ENCODE measurements around the gene IL31RA.

The IL31RA gene

DNA sequence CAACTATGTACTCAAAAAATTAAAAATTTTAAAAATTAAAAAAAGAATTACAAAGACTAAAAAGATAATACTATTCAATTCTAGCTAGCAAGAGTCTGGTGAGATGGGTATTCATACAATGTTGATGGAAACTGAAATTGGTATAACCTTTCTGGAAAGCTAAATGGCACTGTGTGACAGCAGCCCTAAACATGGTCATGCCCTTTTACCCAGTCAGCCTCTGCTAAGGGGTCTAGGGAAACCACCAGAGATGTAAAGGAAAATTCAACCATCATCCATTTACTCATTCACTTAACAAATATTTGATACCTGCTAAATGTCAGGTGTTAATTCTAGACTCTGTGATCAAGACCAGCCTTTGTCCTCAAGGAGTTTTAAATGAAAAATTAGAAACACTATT is 29.3 kb downstream of the IL31RA start:
- H3K4me3 ChIP-seq (ENCODE audit: low read depth, low read length), result no peak overlapping the region
- in situ Hi-C loops (cut with HindIII; ENCODE audit: low sequenced_read_pairs), result no loop called here
- no peak for DNase-seq (ENCODE audit: low read depth, low spot score)
- TF ChIP-seq, protein P1, sequence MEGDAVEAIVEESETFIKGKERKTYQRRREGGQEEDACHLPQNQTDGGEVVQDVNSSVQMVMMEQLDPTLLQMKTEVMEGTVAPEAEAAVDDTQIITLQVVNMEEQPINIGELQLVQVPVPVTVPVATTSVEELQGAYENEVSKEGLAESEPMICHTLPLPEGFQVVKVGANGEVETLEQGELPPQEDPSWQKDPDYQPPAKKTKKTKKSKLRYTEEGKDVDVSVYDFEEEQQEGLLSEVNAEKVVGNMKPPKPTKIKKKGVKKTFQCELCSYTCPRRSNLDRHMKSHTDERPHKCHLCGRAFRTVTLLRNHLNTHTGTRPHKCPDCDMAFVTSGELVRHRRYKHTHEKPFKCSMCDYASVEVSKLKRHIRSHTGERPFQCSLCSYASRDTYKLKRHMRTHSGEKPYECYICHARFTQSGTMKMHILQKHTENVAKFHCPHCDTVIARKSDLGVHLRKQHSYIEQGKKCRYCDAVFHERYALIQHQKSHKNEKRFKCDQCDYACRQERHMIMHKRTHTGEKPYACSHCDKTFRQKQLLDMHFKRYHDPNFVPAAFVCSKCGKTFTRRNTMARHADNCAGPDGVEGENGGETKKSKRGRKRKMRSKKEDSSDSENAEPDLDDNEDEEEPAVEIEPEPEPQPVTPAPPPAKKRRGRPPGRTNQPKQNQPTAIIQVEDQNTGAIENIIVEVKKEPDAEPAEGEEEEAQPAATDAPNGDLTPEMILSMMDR (IDR thresholded peaks at IDR 0.05; ENCODE audit: low read depth, low read length), result no peak

DNA sequence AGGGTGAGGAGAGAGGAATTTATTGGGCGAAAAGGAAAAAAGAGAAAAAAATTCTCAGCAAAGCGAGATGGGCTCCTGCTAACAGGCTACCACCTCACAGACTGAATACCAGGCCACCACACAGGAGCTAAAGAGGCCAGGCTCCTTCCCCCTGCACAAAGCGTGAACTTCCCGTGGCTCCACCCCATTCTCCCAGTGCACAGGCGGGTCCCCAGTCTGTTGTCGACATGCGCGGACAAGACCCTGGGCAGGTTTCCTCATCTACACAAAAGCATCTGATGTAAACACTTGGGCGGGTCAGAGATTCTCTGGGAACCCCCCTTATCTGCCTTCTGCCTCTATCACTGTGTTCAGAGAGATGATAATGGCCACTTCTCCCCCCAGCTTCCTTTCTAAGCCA is 34.2 kb downstream of the IL31RA start:
- DNase-seq (ENCODE audit: low read depth, low spot score), result no peak
- in situ Hi-C loops (cut with HindIII; ENCODE audit: low sequenced_read_pairs), result no loop called here
- H3K4me3 ChIP-seq (ENCODE audit: low read depth, low read length), result no peak overlapping the region
- TF ChIP-seq, protein P1 (IDR thresholded peaks at IDR 0.05; ENCODE audit: low read depth, low read length), result no peak

DNA sequence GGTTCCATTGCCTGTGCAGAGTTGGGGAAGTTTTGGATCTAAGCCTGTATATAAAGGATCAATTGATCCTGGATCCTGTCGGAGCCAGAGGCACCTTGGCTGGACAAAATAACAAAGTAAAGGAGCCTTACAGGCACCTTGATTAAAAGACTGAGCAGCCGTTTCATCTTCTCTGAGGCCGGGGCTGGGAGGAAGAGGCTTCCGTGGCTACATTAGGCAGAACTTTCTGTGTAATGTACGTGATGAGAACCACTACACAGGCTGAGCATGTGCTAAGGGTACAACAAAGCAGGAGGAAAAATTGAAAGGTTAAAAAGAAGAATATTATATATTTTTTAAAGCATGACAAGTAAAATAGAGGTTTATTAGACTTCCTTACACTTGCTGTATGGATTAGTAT is 37.0 kb downstream of the IL31RA start:
- TF ChIP-seq, protein P1 (IDR thresholded peaks at IDR 0.05; ENCODE audit: low read depth, low read length), result no peak
- in situ Hi-C loops (cut with HindIII; ENCODE audit: low sequenced_read_pairs), result no loop called here

DNA sequence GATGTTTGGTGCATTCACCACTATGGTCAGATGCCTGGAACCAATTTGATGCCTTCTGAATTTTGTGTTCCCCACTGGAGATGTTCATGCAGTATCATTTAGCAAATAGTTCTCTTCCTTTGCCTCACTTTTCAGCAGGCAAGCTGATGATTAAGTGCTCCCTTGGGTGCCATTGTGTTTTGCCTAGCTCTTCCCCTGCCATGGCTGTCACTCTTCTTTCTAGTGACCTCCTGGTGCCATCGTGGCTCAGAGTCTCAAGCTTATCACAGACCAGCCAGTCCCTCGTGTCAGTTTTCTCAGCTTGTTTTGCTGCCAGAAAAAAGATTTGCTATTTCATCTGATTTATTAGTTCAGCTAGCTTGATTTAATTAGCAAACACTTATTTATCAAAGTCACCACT is 41.3 kb downstream of the IL31RA start:
- H3K4me3 ChIP-seq (ENCODE audit: low read depth, low read length), result no peak overlapping the region
- no peak for DNase-seq (ENCODE audit: low read depth, low spot score)
- in situ Hi-C loops (cut with HindIII; ENCODE audit: low sequenced_read_pairs), result no loop called here
- TF ChIP-seq, protein P1 (IDR thresholded peaks at IDR 0.05; ENCODE audit: low read depth, low read length), result no peak

More for the DNA sequence above, 37.0 kb downstream of the IL31RA start:
- no peak for DNase-seq (ENCODE audit: low read depth, low spot score)
- no peak overlapping the region for H3K4me3 ChIP-seq (ENCODE audit: low read depth, low read length)

DNA sequence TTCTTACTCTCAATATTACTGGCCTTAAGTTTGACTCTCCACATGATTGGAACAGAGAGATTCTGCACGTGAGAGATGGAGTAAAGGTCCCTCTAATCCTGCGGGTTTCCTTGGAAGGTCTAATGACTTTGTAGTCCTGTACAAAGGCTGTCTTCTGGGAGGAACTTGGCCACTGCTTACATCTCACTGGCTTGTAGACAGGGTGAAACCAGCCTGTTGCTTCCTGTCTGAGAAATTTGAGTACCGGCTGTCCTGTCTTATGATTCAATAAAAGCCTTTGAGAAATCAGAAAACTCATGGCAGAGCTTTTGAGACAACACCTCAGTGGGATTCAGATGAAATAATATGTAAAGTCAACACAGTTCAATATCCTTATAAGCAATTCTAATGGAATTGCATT is 43.0 kb downstream of the IL31RA start:
- no peak overlapping the region for H3K4me3 ChIP-seq (ENCODE audit: low read depth, low read length)
- peak; percentile 16 for DNase-seq (ENCODE audit: low read depth, low spot score)
- TF ChIP-seq, protein P1 (IDR thresholded peaks at IDR 0.05; ENCODE audit: low read depth, low read length), result no peak
- in situ Hi-C loops (cut with HindIII; ENCODE audit: low sequenced_read_pairs), result no loop called here

DNA sequence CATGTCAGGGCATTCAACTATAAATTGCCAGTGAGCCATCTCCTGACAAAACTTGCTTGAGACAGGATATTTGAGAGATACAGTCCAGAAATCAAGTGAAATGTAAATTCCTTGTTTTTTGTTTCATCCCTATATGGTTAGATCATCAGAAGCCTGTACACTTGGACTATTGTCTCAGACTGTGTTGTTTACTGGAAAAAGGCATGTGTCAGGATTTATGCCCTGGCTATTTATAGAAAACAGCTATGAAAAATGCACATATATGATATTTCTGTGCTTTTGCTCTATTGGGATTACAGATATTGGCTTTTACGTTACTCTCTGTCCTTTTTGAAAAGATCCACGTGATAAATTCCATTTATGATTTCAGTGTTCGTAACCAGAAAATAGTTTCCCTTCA is 44.2 kb downstream of the IL31RA start:
- in situ Hi-C loops (cut with HindIII; ENCODE audit: low sequenced_read_pairs), result no loop called here
- DNase-seq (ENCODE audit: low read depth, low spot score), result no peak
- H3K4me3 ChIP-seq (ENCODE audit: low read depth, low read length), result no peak overlapping the region
- TF ChIP-seq, protein P1 (IDR thresholded peaks at IDR 0.05; ENCODE audit: low read depth, low read length), result no peak

DNA sequence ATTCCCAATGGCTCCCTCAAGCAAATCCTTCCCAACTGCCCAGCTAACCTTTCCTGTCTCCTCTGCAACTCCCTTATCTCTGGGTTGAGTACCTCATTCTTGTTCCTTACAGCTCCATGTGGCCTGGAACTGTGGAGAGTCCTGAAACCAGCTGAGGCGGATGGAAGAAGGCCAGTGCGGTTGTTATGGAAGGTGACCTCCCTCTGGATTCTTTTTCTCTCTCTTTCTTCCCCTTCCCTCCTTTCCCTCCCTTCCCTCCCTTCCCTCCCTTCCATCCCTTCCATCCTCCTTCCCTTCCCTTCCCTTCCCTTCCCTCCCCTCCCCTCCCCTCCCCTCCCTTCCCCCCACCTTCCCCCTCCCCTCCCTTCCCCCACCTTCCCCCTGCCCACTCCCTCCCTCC is 45.1 kb downstream of the IL31RA start:
- DNase-seq (ENCODE audit: low read depth, low spot score), result no peak
- no peak overlapping the region for H3K4me3 ChIP-seq (ENCODE audit: low read depth, low read length)
- in situ Hi-C loops (cut with HindIII; ENCODE audit: low sequenced_read_pairs), result no loop called here
- TF ChIP-seq, protein P1 (IDR thresholded peaks at IDR 0.05; ENCODE audit: low read depth, low read length), result no peak

Data from astrocyte of the spinal cord (primary cell).